GM12873 (cell line): ENCODE measurements around the gene FXR1.

ENCODE experiments used
- CTCF ChIP-seq: IDR thresholded peaks from 2 replicates; pipeline ENCODE4 v1.5.1; 2012; ENCODE audit warnings: low read depth, mild to moderate bottlenecking, moderate library complexity, low read length, control low read depth; ENCODE audit not compliant: insufficient read depth; ENCODE audit errors: missing control alignments

FXR1 gene

GRCh38 chr3:181009225-181009624 is 96.8 kb downstream of the FXR1 start:
- no peak for TF ChIP-seq CTCF

- TF ChIP-seq CTCF: no peak
These were observed 105.2 kb downstream of the FXR1 start for GRCh38 chr3:181017690-181018089.

- no peak for TF ChIP-seq CTCF
These were observed 112.7 kb downstream of the FXR1 start for GRCh38 chr3:181025204-181025603.

- no peak for TF ChIP-seq CTCF
These were observed 118.5 kb downstream of the FXR1 start for GRCh38 chr3:181030948-181031347.
